ENCODE data around the gene C1QTNF12.

DNA sequence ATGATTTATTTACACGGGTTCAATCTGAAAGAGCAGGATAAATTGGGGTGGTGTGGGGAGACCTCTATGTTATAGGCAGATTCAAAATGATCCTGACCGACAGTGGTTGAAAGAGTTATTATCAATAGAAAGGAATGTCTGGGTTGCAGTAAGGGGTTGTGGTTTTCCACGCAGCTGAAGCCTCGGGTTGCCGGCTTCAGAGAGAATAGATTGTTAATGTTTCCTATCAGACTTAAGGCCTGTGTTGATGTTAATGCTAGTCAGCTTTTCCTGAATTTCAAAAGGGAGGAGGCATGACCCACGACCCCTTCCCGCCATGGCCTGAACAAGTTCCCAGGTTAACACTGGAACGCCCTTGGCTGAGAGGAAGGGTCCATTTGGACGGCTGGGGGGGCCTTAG is 29.3 kb upstream of the C1QTNF12 start:
- no peak for TF ChIP-seq CTCF (IDR thresholded peaks at IDR 0.05; ENCODE audit: insufficient read depth, low read length)
- no peak for TF ChIP-seq POLR2AphosphoS5 (IDR thresholded peaks at IDR 0.05; ENCODE audit: low read depth)
- no peak for TF ChIP-seq GABPA (IDR thresholded peaks at IDR 0.05; ENCODE audit: low read depth)
- TF ChIP-seq, protein P1, sequence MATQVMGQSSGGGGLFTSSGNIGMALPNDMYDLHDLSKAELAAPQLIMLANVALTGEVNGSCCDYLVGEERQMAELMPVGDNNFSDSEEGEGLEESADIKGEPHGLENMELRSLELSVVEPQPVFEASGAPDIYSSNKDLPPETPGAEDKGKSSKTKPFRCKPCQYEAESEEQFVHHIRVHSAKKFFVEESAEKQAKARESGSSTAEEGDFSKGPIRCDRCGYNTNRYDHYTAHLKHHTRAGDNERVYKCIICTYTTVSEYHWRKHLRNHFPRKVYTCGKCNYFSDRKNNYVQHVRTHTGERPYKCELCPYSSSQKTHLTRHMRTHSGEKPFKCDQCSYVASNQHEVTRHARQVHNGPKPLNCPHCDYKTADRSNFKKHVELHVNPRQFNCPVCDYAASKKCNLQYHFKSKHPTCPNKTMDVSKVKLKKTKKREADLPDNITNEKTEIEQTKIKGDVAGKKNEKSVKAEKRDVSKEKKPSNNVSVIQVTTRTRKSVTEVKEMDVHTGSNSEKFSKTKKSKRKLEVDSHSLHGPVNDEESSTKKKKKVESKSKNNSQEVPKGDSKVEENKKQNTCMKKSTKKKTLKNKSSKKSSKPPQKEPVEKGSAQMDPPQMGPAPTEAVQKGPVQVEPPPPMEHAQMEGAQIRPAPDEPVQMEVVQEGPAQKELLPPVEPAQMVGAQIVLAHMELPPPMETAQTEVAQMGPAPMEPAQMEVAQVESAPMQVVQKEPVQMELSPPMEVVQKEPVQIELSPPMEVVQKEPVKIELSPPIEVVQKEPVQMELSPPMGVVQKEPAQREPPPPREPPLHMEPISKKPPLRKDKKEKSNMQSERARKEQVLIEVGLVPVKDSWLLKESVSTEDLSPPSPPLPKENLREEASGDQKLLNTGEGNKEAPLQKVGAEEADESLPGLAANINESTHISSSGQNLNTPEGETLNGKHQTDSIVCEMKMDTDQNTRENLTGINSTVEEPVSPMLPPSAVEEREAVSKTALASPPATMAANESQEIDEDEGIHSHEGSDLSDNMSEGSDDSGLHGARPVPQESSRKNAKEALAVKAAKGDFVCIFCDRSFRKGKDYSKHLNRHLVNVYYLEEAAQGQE (IDR thresholded peaks at IDR 0.05; ENCODE audit: insufficient replicate concordance, low read depth), result no peak

Measured in HL-60 (cell line).